MCF 10A (cell line): ENCODE data around the gene SCN3B. TPM values are rescaled to one million over a fixed set of nuclear protein-coding genes. Genes with fewer than 3 reads are reported as not detected.

Experiments
- BruUV-seq: library from RNA; stranded (reverse); fragments of 400-500 nt; replicated peaks from 2 replicates; lab custom pipeline; 2021; lab: Mats Ljungman, UMichigan
- CTCF ChIA-PET: fragments of 300-600 bp; sonication (Branson Sonifier 250); formaldehyde crosslinking; extraction: SDS; loops from one replicate; lab custom pipeline; 2021; ENCODE audit warnings: antibody characterized with exemption, inconsistent platforms; lab: Yijun Ruan, JAX
- POLR2A ChIA-PET: fragments of 300-600, 350-650 bp; sonication (Branson Sonifier 250); formaldehyde crosslinking; extraction: SDS; loops from one replicate; lab custom pipeline; 2020; ENCODE audit warnings: antibody characterized with exemption, inconsistent platforms; lab: Yijun Ruan, JAX
- DNase-seq: peaks from one replicate; pipeline ENCODE4 v3.0.0-alpha.2; 2018; ENCODE audit not compliant: unreplicated experiment
- H3K27ac Mint-ChIP-seq: one replicate; pipeline ENCODE4 v1.8.0; 2022; ENCODE audit warnings: mild to moderate bottlenecking, low read depth, mixed read lengths; ENCODE audit not compliant: unreplicated experiment
- H3K27me3 Mint-ChIP-seq: one replicate; pipeline ENCODE4 v1.8.0; 2022; ENCODE audit warnings: mixed read lengths; ENCODE audit not compliant: insufficient read depth, unreplicated experiment
- H3K36me3 Mint-ChIP-seq: one replicate; pipeline ENCODE4 v1.8.0; 2022; ENCODE audit warnings: mild to moderate bottlenecking, moderate library complexity, mixed read lengths; ENCODE audit not compliant: insufficient read depth, unreplicated experiment
- H3K4me1 Mint-ChIP-seq: one replicate; pipeline ENCODE4 v1.8.0; 2022; ENCODE audit warnings: mixed read lengths; ENCODE audit not compliant: insufficient read depth, unreplicated experiment
- H3K4me3 Mint-ChIP-seq: one replicate; pipeline ENCODE4 v1.8.0; 2022; ENCODE audit warnings: mild to moderate bottlenecking, moderate library complexity, mixed read lengths; ENCODE audit not compliant: unreplicated experiment
- H3K9me3 Mint-ChIP-seq: one replicate; pipeline ENCODE4 v1.8.0; 2022; ENCODE audit warnings: mixed read lengths; ENCODE audit not compliant: unreplicated experiment
- intact Hi-C: fragments of 100-400 bp; cut with micrococcal nuclease; formaldehyde crosslinking; loops from 2 replicates; pipeline ENCODE4 v1.14.1; 2022
- total RNA-seq: library from RNA; stranded (reverse); gene quantifications from 2 replicates; pipeline ENCODE4 v1.2.3, GENCODE V29; 2022
- TF ChIP-seq, protein P1 (sequence below): fragments of 200-600 bp; IDR thresholded peaks from one replicate; pipeline ENCODE4 v1.8.0; 2022; ENCODE audit warnings: antibody characterized with exemption, mild to moderate bottlenecking; ENCODE audit not compliant: unreplicated experiment

The SCN3B gene
- total RNA-seq, 1 experiment from 2014 or later = 1.2 TPM

- Mint-ChIP-seq H3K4me3 (no peak overlapping the region), H3K9me3 (no peaks in the 10 kb centered on the region), H3K4me1 (peaks cover 9% of the 10 kb centered on the region), H3K27ac (peak overlapping the region; percentile 76), H3K36me3 (no peaks in the 10 kb centered on the region), H3K27me3 (peaks cover 27% of the 10 kb centered on the region)
- intact Hi-C loops = no loop called here
- peak; percentile 77 for DNase-seq
- no TSS peak for BruUV-seq
- TF ChIP-seq, protein P1, sequence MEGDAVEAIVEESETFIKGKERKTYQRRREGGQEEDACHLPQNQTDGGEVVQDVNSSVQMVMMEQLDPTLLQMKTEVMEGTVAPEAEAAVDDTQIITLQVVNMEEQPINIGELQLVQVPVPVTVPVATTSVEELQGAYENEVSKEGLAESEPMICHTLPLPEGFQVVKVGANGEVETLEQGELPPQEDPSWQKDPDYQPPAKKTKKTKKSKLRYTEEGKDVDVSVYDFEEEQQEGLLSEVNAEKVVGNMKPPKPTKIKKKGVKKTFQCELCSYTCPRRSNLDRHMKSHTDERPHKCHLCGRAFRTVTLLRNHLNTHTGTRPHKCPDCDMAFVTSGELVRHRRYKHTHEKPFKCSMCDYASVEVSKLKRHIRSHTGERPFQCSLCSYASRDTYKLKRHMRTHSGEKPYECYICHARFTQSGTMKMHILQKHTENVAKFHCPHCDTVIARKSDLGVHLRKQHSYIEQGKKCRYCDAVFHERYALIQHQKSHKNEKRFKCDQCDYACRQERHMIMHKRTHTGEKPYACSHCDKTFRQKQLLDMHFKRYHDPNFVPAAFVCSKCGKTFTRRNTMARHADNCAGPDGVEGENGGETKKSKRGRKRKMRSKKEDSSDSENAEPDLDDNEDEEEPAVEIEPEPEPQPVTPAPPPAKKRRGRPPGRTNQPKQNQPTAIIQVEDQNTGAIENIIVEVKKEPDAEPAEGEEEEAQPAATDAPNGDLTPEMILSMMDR = no peak
- ChIA-PET CTCF (interaction anchor here (0.6 to 1.3 kb wide), 11 partner anchors 24 to 763 kb away, joined by 3 to 6 read pairs (median 4); no protein-coding TSS in a partner anchor), POLR2A (interaction anchor here (1.1 kb wide), 1 partner anchor 90 kb away, joined by 4 read pairs; no protein-coding TSS in a partner anchor)
These were observed 37.8 kb downstream of the SCN3B start for GRCh38 chr11:123616505-123617198.

DNA sequence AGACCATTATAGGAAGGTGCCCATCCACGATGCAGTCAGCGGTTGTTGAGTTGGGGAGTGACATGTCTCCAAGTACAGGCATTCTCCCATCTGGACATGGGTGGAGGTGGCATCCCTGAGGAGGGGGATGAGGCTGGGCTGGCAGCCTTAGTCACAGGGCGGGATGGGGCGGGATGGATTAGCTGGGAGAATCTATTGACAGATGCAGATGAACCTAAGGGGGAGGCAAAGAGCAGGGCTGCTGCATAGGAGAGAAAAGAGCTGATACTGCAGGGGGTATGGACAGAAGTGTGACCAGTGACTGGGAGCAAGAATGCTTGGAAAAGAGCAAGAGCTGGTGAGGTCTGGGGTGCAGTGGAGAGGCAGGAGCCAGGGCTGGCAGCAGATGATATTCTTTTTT is 42.7 kb downstream of the SCN3B start:
- Mint-ChIP-seq H3K9me3 (no peaks in the 10 kb centered on the region), H3K27ac (no peak overlapping the region), H3K27me3 (peaks cover 36% of the 10 kb centered on the region), H3K36me3 (no peaks in the 10 kb centered on the region), H3K4me3 (no peak overlapping the region), H3K4me1 (peaks cover 6% of the 10 kb centered on the region)
- POLR2A ChIA-PET = no interaction called here
- BruUV-seq = no TSS peak
- TF ChIP-seq, protein P1 = no peak
- intact Hi-C loops = no loop called here
- no peak for DNase-seq
- CTCF ChIA-PET = interaction anchor here (0.6 kb wide), 1 partner anchor 42 kb away, joined by 5 read pairs; the partner anchor contains the start of gene SCN3B

- no peak for DNase-seq
- CTCF ChIA-PET = no interaction called here
- H3K4me1 Mint-ChIP-seq = no peaks in the 10 kb centered on the region
- TF ChIP-seq, protein P1 = no peak
- intact Hi-C loops = no loop called here
- POLR2A ChIA-PET = interaction anchor here (0.7 kb wide), 1 partner anchor 98 kb away, joined by 3 read pairs; no protein-coding TSS in a partner anchor
- H3K4me3 Mint-ChIP-seq = no peak overlapping the region
- peaks cover 45% of the 10 kb centered on the region for H3K27me3 Mint-ChIP-seq
- no TSS peak for BruUV-seq
- H3K36me3 Mint-ChIP-seq = no peaks in the 10 kb centered on the region
- no peak overlapping the region for H3K27ac Mint-ChIP-seq
- no peaks in the 10 kb centered on the region for H3K9me3 Mint-ChIP-seq
These were observed 45.5 kb downstream of the SCN3B start for GRCh38 chr11:123608945-123609344.

GRCh38 chr11:123608371-123608770 is 46.1 kb downstream of the SCN3B start:
- H3K27me3 Mint-ChIP-seq = peaks cover 50% of the 10 kb centered on the region
- no peak overlapping the region for H3K4me3 Mint-ChIP-seq
- CTCF ChIA-PET = interaction anchor here (1.1 kb wide), 1 partner anchor 31 kb away, joined by 3 read pairs; no protein-coding TSS in a partner anchor
- H3K27ac Mint-ChIP-seq = no peak overlapping the region
- POLR2A ChIA-PET = no interaction called here
- no peaks in the 10 kb centered on the region for H3K9me3 Mint-ChIP-seq
- no peaks in the 10 kb centered on the region for H3K4me1 Mint-ChIP-seq
- intact Hi-C loops = no loop called here
- no peak for DNase-seq
- no TSS peak for BruUV-seq
- TF ChIP-seq, protein P1 = no peak
- H3K36me3 Mint-ChIP-seq = no peaks in the 10 kb centered on the region
